GM18511 (cell line): ENCODE measurements around the gene PCID2.
"Not testable (repeated sequence)": the region's sequence is repeated elsewhere in the genome, so short reads cannot be mapped to it uniquely, and the experiment has no call there.

Experiments
- ATAC-seq: cut with Tn5 transposase; IDR thresholded peaks from one replicate; pipeline ENCODE4 v1.9.1; 2021; ENCODE audit warnings: mild to moderate bottlenecking, moderate library complexity; ENCODE audit not compliant: unreplicated experiment

PCID2 gene

GRCh38 chr13:113167155-113167554, 41.3 kb downstream of the PCID2 start:
- no peak for ATAC-seq

GRCh38 chr13:113166681-113167080, 41.8 kb downstream of the PCID2 start:
- no peak for ATAC-seq

DNA sequence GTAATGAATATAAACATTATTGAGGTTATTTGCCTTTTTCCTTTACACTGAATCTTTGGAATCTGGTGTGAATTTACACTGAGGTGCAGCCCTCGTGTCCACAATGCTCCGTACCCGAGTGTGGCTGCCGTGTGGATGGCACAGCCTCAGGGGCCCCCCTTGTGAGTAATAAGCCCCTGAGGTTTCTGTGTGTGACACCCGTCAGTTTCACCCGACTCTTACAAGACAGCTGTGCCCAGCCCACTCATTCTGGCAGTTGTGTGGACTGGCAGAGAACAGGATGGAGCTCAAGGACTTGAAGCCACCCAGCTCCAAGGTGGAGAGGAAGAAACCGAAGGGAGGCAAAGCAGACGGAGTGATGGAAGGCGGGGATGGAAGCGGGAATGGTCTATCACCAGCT, 42.2 kb downstream of the PCID2 start:
- ATAC-seq, result no peak

DNA sequence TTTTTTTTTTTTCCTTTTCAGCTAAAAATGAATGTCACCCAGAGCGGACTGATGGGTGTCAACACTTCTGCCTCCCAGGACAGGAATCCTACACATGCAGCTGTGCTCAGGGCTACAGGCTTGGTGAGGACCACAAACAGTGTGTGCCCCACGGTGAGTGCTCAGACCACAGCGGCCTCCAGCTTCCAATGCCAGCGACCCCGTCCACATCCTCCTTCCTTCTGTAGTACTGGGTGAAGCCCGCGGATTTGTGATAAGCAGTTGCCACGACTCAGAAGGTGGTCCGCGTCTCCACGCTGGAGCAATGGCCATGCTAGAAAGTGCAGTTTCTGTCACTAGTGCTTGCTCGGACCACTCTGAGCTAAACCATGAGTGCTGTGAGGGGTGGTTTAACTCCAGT, 44.0 kb downstream of the PCID2 start:
- no peak for ATAC-seq

DNA sequence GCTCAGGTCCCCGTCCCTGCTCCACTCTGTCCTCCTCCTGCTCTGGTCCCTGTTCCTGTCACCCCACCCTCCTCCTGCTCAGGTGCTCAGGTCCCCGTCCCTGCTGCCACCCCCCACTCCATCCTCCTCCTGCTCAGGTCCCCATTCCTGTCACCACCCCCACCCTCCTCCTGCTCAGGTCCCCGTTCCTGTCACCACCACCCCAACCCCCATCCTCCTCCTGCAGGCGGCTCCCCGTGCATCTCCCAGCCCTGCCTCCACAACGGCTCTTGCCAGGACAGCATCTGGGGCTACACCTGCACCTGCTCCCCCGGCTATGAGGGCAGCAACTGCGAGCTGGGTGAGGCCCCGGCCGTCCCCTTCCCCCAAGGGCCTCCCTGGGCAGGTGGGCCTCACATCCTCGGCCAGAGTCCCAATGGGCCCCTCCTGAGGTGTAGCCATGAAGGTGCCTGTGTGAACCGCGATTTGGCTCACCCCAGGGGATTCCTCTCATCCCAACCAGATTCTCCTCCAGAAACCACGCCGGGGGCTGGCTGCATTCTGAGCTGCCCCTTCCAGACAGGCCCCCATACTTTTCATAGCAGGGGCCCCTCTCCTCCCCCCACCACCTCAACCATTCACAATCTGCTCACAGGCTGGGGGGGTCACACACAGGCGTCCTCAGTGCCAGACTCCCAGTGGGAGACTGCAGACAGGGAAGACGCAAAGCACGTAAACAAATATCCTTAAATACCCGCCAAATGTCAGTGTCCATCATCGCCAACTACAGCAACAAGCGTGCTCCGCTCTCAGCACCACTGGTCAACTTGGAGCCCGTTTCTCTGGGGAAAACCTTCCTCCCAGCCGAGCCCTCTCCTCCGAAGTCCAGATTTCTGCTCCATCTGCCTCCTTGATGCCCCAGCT, 45.4 kb downstream of the PCID2 start:
- ATAC-seq, result no peak

- not testable (repeated sequence) for ATAC-seq
These were observed 46.5 kb downstream of the PCID2 start for GRCh38 chr13:113161975-113162374.

DNA sequence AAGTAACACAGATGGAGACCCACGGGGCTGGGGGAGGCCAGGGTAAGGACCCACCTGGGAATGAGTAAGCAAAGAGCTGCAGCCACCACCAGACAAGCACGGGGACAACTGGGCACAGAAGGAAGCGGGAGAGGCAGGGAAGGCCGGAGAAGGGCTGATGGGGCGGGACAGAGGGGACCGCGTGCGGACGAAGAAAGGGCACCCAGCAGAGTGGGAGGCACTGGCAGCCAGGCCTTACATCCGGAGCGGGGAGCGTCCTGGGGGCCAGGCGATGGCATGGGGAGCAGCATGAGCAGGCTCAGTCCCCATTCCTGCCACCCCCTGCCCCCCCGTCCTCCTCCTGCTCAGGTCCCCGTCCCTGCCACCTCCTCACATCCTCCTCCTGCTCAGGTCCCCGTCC, 47.0 kb downstream of the PCID2 start:
- ATAC-seq, result no peak

GRCh38 chr13:113160983-113161382, 47.5 kb downstream of the PCID2 start:
- no peak for ATAC-seq

GRCh38 chr13:113159701-113160100, 48.8 kb downstream of the PCID2 start:
- ATAC-seq, result no peak

DNA sequence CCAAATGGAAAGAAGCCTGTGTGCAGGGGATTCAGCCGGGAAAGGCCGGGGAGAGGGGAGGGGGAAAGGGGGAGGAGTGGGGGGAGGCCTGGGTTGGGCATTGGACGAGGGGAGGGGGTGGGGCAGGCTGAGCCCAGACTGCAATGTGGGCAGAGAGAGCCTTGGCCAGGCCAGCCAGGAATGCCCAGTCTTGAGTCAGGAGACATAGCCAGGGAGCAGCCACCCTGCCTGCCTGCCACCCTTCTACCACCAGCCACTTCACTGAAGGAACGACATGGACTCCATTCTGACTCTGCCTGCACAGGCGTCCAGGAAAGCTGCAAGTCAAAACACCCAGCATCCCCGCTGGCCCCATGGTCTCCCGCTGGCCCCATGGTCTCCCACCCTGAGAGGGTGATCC, 49.5 kb downstream of the PCID2 start:
- ATAC-seq, result no peak

GRCh38 chr13:113157929-113158747, 50.3 kb downstream of the PCID2 start, which contains the start of gene PROZ:
PROZ (plus strand) TSS chr13:113158648; CDS start chr13:113158661, 13 bp downstream.
- no peak for ATAC-seq

- ATAC-seq, result no peak
These were observed 51.1 kb downstream of the PCID2 start for GRCh38 chr13:113157206-113157928.

DNA sequence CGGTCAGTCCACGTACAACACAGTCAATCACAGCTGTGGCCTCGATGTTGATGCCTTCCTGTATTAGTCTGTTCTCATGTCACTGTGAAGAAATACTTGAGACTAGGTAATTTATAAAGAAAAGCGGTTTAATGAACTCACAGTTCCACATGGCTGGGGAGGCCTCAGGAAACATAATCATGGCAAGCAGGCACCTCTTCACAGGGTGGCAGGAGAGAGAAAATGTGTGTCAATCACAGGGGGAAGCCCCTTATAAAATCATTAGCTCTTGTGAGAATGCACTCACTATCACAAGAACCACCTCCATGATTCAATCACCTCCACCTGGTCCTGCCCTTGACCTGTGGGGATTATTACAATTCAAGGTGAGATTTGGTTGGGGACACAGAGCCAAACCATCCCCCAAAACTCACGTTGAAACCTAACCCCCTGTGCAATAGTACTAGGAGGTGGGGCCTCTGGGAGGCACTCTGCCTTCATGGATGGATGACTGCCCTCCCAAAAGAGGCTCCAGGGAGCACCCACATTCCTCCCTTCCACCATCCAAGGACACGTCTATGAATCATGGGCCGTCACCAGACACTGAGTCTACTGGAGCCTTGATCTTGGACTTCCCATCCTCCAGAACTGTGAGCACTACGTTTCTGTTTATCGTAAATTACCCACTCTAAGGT, 52.4 kb downstream of the PCID2 start:
- ATAC-seq, result no peak

GRCh38 chr13:113155201-113155600, 53.3 kb downstream of the PCID2 start:
- ATAC-seq, result no peak

- ATAC-seq, result peak; percentile 67
These were observed 54.4 kb downstream of the PCID2 start for GRCh38 chr13:113153810-113154748.

DNA sequence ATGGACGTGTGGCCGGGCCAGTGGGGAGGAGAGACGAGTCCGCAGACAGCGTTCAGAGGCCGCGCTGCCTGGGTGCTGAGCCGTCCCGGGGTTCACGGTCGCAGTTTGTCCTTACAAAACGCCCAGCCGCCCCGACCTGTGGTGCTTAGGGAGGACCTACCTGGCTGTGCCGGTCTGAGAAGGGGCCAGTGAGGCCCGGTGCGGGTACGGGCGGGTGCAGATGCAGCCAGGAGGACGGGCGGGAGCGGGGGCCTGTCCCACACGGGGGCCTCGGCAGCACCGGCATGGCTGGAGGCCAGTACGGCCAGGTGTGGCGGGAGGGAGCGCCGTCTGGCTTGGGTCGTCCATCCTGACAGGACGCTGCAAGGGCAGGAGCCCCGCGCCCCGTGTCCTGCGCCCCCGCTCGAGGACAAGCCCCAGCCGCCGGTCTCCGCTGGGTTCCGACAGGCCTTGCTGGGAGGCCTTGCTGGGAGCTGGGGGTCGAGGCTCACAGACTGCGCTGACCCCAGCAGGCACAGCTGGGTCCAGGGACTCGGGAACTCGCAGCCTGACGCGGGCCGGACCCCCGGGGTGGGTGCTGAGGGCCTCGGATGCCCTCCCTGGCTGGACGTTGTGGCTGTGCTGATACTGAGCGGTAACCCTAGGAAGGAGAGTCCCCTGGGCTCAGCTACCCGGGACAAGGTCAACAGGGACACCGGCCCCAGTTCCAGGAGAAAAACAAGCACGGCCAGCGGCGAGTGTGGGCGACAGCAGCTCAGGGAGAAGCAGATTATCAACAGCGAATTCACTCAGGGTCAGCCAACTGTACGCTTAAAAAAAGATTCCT, 55.3 kb downstream of the PCID2 start:
- peak; percentile 38 for ATAC-seq

DNA sequence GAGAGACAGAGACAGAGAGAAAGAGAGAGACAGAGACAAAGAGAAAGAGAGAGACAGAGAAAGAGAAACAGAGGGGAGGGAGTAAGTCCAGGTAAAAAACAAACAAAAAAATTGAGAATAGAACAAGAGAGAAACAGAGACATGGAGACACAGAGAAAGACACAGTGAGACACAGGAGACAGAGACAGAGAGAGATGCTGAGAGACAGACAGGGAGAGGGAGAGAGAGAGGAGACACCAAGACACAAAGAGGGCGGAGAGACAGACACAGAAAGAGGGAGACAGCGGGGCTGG, 55.8 kb downstream of the PCID2 start:
- ATAC-seq, result no peak

DNA sequence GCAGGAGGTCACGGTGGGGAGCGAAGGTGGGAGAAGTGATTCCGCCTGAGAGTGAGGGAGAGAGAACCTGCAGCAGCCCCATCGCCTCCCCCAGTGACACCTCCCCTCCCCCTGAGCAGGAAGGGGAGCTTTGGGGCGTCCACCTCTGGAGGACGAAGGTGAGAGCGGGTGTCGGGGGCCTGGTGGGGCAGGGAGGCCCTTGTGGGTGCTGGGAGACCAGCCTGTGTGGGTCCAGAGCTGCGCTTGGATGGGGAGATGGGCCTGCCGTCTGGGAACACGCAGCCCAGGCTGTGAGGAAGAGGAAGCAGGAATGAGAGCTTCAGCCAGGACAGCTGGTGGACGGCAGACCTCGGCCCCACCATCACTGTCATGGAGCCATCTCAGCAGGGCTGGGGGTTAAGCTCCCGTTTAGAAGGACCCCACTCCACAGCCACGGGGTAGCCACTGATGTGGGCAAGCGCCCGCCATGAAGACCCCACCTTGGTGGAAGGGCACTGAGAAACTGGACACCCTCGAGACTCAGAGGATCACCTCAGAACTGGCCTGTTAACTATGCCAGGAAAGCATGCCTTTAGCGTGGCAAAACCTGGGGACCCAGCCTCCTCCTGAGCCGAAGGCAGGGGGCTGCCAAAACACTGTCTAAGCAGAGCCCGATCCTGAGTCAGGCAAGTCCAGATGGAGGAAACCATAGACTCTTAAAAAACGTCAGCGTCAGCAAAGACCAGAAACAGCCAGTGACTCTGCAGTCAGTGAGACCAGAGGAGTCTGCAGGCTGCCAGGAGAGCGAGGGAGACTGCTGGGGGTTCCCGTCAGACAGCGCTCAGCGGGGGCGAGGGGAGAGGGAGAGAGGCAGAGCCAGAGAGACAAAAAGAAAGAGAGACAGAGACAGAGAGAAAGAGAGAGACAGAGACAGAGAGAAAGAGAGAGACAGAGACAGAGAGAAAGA, 56.5 kb downstream of the PCID2 start:
- no peak for ATAC-seq
